GM18520 (cell line): Measurements from ENCODE around the gene POLA2.
"Not testable (repeated sequence)": the region's sequence is repeated elsewhere in the genome, so short reads cannot be mapped to it uniquely, and the experiment has no call there.

ENCODE experiments used
- ATAC-seq: cut with Tn5 transposase; IDR thresholded peaks from one replicate; pipeline ENCODE4 v1.9.1; 2021; ENCODE audit not compliant: unreplicated experiment

The POLA2 gene

DNA sequence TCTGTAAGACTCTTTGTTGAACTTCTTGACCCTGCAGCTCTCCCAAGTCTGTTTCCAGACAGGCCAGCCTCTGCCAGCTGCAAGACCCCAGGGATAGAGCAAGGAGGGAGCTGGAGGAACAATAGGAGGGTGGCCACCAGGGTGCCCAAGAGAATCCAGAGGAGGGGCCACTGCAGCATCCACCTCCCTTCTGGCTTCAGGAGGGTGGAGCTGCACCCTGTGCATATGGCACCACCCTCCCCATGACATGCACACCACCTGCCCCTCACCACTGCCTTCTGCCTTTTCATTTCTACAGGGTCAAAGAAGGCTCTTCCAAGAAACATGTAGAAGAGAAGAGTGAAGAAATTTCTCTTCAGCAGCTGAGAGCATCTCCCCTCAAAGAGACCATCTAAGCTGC is 20.1 kb upstream of the POLA2 start:
- ATAC-seq, result no peak

DNA sequence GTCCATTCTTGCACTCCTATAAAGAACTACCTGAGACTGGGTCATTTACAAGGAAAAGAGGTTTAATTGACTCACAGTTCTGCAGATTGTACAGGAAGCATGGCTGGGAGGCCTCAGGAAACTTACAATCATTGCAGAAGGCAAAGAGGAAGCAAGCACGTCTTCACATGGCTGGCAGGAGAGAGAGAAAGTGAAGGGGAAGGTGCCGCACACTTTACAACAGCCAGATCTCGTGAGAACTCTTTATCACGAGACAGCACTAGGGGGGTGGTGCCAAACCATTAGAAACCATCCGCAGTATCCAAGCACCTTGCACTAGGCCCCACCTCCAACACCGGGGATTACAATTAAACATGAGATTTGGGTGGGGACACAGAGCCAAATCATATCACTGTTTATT is 19.4 kb upstream of the POLA2 start:
- ATAC-seq, result no peak

DNA sequence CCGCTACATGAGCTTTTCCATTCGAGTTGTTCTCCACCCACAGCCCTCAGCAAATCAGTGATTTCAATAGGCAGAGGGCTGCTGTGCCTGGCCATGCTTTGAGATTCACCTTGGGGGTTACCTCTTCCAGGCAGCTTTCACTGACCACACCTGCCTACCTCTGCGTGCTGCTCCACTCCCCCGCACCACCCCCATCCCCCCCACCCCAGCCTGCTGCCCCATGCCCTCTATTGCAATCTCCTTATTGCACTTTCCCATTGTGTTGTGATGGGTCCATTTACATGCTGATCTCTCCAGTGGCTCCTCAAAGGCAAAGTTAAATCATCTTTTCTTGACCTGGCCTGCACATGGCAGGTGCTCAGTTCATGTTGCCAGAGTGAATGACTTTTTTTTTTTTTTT is 18.0 kb upstream of the POLA2 start:
- ATAC-seq, result no peak

DNA sequence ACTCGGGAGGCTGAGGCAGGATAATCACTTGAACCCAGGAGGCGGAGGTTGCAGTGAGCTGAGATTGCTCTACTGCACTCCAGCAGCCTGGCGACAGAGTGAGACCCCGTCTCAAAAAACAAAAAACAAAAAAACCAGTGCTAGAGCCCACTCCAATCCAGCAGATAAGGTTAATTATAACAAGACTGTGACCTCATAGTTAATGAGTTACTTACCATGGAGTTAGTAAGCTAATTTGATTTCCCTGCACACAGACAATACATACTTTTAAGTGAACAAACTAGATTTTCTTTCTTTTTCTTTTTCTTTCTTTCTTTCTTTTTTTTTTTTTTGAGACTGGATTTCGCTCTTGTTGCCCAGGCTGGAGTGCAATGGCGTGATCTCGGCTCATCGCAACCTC is 16.7 kb upstream of the POLA2 start:
- not testable (repeated sequence) for ATAC-seq

DNA sequence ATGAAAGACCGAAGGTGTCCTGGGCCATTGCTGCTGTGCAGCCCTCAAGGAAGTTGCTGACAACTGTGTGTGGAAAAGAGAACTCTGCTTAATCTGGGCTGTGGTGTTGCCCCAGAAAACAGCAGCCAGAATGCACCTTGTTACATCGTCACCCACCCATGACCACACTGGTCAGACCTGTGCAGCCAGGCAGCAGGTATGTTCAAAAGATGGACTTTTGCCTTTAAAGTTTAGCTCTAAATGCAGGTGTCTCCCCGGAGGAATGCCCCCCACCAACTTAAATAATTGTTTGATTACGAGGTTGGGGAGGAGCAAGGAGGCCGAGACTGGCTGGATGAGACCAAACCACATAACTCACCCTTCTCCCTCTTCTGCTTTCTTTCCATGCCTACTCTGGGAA is 15.3 kb upstream of the POLA2 start:
- no peak for ATAC-seq

DNA sequence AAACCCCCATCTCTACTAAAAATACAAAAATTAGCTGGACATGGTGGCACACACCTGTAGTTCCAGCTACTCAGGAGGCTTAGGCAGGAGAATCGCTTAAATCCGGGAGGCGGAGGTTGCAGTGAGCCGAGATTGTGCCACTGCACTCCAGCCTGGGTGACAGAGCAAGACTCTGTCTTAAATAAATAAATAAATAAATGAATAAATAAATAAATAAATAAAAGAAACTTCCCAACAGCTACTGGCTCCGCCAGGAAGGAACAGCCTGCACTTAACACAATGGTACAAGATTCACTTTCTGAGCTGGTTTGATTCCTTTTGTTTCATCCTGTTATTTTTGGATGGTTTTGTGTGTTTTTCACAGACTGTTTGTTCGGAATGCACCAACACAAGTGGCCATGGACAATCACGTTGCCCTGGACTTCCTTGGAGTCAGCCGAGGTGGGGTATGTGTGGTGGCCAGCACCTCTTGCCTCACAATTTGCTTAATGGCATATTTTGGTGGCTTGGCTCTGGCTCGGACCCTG is 13.5 kb upstream of the POLA2 start:
- ATAC-seq, result not testable (repeated sequence)

DNA sequence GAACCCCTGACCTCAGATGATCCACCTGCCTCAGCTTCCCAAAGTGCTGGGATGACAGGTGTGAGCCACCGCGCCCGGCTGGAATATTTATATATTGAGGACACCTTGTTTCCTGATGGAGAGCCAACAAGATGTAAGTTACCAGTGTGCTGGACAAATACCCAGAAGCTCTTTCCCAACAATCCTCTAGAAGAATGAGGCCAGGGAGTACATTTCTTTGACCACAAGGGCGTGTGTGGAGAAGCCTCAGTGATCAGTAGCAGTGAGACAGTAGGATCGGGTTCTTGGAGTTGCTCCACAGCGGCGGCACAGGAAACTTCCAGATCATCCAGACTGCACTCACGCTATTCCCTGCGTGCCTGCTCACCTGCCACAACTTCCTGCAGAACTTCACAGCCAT is 10.3 kb upstream of the POLA2 start:
- ATAC-seq, result no peak

DNA sequence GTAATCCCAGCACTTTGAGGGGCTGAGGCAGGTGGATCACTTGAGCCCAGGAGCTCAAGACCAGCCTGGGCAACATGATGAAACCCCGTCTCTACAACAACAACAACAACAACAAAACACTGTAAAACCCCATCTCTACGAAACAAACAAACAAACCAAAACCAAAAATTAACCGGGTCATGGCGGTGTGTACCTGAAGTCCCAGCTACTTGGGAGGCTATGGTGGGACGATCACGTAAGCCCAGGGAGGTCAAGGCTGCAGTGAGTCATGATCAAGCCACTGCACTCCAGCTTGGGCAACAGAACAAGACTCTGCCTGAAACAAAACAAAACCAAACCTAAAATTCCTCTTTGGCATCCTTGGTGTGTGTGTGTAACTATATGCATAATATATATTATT is 7.0 kb upstream of the POLA2 start:
- no peak for ATAC-seq

DNA sequence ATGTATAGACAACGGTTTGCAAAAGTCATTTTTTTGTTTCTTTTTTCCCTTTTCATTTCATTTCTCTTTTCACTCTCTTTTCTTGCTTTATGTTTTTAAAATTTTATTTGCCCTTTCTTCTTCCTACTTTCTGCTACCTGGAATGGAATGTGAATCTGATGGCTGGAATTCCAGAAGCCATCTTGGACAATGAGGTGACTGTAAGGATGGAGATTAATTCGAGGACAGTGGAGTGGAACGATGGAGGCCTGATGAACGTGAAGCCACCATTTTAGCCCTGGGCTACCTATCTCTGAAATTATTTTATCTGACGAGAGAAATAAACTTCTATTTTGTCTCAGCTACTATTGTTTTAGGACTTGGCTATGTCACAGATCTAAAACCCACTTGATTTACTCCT is 2.8 kb upstream of the POLA2 start:
- ATAC-seq, result no peak

DNA sequence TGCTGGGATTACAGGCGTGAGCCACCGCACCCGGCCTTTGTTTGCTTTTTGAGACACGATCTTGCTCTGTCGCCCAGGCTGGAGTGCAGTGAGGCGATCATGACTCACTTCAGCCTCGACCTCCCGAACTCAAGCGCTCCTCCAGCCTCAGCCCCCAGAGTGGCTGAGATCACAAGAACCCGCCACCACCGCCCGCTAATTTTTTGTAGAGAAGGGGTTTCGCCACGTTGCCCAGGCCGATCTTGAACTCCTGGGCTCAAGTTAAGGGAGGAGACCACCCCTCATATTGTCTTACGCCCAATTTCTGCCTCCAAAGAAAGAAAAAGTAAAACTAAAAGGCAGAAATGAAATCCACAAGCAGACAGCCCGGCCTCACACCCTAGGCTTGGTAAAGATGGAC is 1.5 kb upstream of the POLA2 start:
- ATAC-seq, result no peak

DNA sequence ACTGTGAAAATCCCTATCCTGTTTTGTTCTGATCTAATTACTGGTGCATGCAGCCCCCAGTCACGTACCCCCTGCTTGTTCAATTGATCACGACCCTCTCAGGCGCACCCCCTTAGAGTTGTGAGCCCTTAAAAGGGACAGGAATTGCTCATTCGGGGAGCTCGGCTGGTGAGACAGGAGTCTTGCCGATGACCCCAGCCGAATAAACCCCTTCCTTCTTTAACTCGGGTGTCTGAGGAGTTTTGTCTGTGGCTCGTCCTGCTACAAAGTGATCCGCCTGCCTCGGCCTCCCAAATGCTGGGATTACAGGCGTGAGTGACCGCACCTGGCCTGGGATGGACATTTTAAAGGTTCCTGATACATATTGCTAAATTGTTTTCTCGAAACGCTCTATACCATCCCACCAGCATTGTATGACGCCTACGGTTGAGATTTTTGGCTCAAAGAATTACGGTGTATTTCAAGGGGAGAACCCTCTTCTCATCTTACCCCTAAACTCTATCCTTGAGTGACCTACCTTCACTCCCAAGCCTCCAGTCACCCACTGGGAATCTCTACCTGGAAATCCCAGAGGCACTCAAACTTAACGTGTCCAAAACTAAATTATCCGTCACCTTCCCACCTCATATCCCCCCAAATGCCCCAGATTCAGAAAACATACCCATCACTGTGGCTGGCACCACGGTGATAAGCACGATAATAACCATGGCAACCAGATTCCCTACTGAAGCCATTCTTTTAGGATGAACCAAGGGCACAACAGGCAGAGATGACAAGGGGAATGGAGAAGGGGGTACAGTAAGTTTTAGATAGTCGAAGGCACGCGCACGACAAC is 789 bp upstream of the POLA2 start:
- no peak for ATAC-seq

DNA sequence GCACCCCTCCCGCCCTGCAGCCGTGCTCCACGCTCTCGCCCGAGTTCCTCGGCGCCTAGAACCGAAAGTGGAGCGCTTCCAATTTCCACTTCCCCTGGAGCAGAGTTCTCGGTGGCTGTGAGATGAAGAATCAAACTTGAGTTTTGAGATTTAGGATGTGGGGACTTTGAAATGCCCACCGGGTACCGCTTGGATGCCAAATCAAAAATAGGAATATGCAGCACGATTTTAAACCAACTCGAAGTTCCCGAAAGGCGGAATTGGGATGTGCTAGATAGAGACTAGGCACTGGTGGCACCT is 569 bp downstream of the POLA2 start:
- no peak for ATAC-seq

DNA sequence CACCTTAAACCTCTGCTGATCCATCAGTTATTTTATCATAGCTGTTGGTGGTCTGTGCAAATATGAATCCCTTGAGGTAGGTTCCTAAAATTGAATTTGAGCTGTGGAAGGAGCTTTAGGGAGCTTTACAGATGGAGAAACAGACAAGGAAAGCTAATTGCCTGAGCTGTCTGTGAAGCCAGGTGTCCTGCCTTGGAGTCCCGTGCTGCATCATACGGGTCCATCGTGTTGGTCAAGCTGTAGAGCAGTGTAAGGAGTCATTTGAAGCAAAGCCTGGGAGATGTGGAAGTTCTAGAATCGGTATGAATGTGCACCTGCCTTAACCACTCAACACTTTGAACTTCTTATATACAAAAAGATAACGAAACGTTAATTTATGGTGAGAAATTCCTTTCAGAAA is 1.0 kb downstream of the POLA2 start:
- no peak for ATAC-seq

DNA sequence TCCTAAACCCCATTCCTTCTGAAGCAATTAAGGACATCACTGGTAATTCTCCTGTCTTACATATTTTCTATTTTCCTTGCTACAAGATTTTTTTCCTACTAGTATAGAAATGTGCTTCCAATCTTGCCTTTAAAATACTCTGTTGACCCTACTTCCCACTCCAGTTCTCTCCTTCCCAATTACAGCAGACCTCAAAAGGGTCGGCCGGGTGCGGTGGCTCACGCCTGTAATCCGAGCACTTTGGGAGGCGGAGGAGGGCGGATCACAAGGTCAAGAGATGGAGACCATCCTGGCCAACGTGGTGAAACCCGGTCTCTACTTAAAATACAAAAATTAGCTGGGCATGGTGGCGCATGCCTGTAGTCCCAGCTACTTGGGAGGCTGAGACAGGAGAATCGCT is 3.0 kb downstream of the POLA2 start:
- not testable (repeated sequence) for ATAC-seq

DNA sequence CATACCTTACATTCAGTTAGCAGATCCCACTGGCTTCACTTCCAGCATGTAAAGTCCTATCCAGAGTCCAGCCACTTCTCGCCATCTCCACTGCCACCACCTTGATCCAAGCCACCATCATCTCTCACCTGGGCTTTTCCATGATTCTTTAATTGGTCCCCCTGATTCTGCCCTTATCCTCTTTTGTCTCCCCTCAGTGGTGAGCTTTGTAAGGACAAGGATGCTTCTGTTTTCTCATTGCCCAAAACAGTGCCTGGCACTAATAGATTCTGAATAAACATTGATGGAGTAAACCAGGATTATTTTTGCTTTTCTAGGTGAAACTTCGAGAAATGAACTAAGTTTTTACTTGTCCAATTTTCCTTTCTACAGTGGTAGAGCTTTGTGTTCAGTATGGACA is 4.4 kb downstream of the POLA2 start:
- no peak for ATAC-seq

DNA sequence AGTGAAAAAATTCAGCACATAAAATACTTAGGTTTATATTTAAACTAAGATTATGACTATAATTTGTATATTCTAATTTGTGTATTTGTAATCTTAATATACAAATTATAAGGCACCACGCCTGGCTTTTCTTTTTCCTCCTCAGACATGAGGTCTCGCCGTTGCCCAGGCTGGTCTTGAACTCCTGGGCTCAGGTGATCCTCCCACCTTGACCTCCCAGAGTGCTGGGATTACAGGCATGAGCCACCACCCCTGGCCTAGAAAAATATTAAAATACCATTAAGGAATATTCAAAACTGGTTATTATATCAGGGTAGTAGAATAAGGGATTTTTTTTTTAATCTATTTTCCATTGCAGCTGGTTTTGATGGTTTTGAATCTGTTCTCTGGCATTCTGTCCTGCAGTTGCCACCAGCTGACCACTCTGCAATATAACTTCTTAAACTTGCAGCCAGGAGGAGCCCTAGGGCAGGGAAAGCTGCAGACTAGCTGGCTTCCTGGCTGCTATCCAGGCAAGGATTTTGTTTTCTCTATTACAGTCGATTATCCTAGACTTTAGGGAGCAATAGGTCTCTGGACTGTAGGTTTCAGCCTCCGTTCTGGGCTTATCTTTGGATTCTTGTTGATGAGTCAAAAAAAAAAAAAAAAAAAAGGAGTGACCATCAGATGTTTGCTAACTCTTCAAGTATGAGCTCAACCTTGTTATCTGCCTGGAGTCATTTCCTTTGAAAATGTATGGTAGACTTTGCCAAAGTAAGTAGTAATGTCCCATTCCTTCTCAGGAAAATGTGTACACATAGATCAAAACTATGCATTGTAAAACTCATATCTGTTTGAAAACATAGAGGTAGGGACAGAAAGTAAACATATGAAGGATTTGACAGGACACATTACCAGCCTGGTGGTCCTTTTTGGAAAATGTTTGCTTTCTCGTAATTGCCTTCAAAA is 13.2 kb downstream of the POLA2 start:
- ATAC-seq, result no peak

DNA sequence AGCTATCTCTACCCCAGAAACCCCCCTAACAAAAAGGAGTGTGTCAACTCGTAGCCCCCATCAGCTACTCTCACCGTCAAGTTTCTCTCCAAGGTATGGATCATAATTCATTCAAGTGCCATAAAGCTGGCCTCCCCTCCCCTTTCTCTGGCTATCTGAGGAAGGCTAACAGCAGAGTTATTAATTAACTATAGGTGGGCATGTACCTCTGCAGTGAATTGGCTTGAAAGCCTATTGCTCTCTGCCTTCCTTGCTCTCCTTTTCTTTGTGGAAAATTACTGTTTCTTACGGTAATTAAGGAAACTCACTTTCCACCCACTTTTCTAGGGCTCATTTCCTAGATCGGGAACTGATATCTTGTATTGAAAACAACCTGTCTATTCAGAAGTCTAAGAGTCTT is 14.1 kb downstream of the POLA2 start:
- no peak for ATAC-seq

DNA sequence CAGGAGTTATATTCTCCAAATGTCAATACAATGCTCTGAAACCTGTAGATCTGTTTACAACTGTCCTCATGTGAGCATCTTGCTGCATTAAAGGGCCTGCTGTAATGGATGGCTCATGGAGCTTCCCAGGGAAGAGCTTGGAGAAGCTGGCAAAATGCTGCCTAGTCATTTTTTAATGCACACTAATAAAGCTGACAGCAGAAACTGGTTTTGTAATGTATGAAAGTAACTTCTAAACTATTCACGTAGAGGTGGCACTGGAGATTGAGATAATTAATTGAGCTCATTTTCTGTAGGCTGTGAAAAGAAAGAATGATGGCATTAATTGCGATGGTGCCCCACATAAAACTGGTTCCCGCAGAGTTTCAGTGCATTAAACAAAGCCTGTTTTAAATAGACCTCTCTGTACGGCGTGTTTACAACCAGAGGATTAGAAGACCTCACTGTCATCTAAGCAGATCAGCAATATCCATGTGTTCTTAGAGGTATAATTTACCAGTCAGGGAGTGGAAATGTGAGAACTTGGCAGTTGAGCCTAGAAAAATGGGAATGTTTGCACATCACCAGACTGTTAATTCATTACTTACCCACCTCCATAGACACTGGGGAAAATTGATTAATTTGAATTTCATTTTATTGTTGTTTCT is 16.0 kb downstream of the POLA2 start:
- no peak for ATAC-seq

DNA sequence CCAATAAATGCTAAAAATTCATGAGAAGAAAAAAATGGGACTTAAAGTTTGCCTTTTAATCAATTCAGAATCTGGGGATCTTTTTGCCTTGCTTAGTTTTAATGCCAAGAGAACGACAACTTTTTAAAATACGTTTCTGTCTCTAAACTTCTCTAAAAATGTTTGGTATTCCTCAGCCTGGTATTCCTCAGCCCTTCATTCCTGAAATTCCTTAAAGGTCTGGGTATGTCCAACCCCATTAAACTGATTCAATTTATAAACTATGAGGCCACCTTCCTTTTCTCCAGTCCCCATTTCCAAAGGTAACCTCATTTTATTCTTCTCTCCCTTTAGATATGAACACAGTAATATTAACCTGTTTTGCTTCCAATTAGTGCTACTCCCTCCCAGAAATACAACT is 16.6 kb downstream of the POLA2 start:
- no peak for ATAC-seq

DNA sequence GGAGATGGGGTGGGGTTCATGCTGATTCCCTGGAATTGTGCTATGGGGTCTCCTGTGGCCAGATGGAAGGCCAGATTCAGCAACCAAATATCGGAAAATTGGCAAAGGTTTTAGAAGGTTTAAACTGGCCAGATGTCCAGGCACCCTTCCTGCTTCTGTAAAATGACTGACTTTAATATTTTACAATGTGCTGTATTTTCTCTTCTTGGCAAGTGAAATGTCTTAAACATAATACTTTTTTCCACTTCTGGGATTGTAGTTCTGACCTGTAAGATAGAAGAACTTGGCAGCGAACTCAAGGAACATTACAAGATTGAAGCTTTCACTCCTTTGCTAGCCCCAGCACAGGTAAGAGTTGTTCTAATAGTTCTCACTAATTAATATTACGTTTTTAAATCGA is 17.5 kb downstream of the POLA2 start:
- ATAC-seq, result no peak

DNA sequence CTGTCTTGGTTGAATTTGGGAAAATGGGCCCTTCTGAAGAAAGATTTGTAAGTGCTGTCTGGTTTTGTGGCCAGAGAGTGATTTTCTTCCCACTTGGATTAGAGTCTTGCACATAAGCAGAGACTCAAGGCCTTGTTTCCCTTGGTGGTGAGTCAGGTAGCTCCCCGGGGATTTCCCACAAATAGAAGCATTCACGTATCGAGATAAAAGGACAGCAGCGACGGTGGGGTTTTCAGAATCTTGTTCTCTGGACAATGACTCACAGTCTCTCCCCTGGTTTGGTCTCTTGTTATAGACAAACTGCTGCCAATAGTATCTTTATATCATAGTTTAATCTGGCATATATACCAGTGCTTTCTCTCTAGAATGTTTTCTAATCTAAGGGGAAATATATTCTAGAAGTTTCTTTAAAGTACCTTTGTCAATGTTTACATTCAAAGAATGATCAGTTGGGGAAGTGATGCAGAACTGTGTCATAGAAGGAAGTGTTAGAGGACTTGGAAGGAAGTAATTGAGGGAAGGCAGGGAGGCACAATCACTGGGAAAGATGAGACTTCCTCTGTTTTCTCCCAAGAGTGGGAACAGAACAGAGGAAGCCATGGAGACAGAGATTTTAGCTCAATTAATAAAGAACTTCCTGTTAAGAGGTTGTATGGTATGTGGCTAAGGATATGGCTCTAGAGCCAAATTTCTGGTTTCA is 18.1 kb downstream of the POLA2 start:
- ATAC-seq, result no peak
